H9 (cell line): ENCODE measurements around the gene AIG1. TPM values are rescaled to one million over a fixed set of nuclear protein-coding genes. Genes with fewer than 3 reads are reported as not detected.

Experiments
- DNase-seq: peaks from one replicate; pipeline ENCODE4 v3.0.0-alpha.2; 2017
- H2AFZ ChIP-seq: one replicate; pipeline ENCODE4 v1.6.1; 2013; ENCODE audit warnings: mild to moderate bottlenecking, low read length, control low read depth, moderate library complexity
- H2AK5ac ChIP-seq: 2 replicates; pipeline ENCODE4 v1.6.1; 2013; ENCODE audit warnings: low read length, control low read depth, mixed read lengths; ENCODE audit not compliant: insufficient read length
- H2BK120ac ChIP-seq: one replicate; pipeline ENCODE4 v1.6.1; 2013; ENCODE audit warnings: low read depth, mild to moderate bottlenecking, low read length, control low read depth, inconsistent platforms; ENCODE audit not compliant: poor library complexity, severe bottlenecking
- H2BK12ac ChIP-seq: 2 replicates; pipeline ENCODE4 v1.6.1; 2013; ENCODE audit warnings: low read length, control low read depth, mixed read lengths, low read depth; ENCODE audit not compliant: insufficient read length
- H2BK15ac ChIP-seq: 2 replicates; pipeline ENCODE4 v1.6.1; 2013; ENCODE audit warnings: low read depth, low read length, control low read depth
- H2BK20ac ChIP-seq: one replicate; pipeline ENCODE4 v1.6.1; 2013; ENCODE audit warnings: low read depth, mild to moderate bottlenecking, low read length, control low read depth, inconsistent platforms; ENCODE audit not compliant: poor library complexity, severe bottlenecking
- H2BK5ac ChIP-seq: 2 replicates; pipeline ENCODE4 v1.6.1; 2013; ENCODE audit warnings: low read length, control low read depth, mixed read lengths; ENCODE audit not compliant: insufficient read length
- H3K14ac ChIP-seq: 2 replicates; pipeline ENCODE4 v1.6.1; 2013; ENCODE audit warnings: low read length, control low read depth; ENCODE audit not compliant: insufficient read depth
- H3K18ac ChIP-seq: 2 replicates; pipeline ENCODE4 v1.6.1; 2013; ENCODE audit warnings: low read depth, mild to moderate bottlenecking, mixed read lengths, low read length, control low read depth; ENCODE audit not compliant: insufficient read length
- H3K23ac ChIP-seq: 2 replicates; pipeline ENCODE4 v1.6.1; 2013; ENCODE audit warnings: low read length, control low read depth, mixed read lengths, low read depth; ENCODE audit not compliant: insufficient read length
- H3K23me2 ChIP-seq: 2 replicates; pipeline ENCODE4 v1.6.1; 2013; ENCODE audit warnings: low read depth, mild to moderate bottlenecking, mixed read lengths, low read length, control low read depth; ENCODE audit not compliant: insufficient read length, poor library complexity, severe bottlenecking
- H3K27ac ChIP-seq: 2 replicates; pipeline ENCODE4 v1.5.1; 2013; ENCODE audit warnings: low read length, control low read depth, mixed read lengths, low read depth; ENCODE audit not compliant: insufficient read length
- H3K27me3 ChIP-seq: 2 replicates; pipeline ENCODE4 v1.6.1; 2013; ENCODE audit warnings: low read length, control low read depth, inconsistent platforms; ENCODE audit not compliant: insufficient read depth
- H3K4ac ChIP-seq: 2 replicates; pipeline ENCODE4 v1.6.1; 2013; ENCODE audit warnings: low read depth, mild to moderate bottlenecking, control low read depth, inconsistent platforms, low read length, moderate library complexity
- H3K4me1 ChIP-seq: 2 replicates; pipeline ENCODE4 v1.6.1; 2013; ENCODE audit warnings: low read length, control low read depth, inconsistent platforms; ENCODE audit not compliant: insufficient read depth
- H3K4me2 ChIP-seq: 2 replicates; pipeline ENCODE4 v1.6.1; 2013; ENCODE audit warnings: low read length, control low read depth, mixed read lengths; ENCODE audit not compliant: insufficient read length, insufficient read depth
- H3K56ac ChIP-seq: 2 replicates; pipeline ENCODE4 v1.6.1; 2013; ENCODE audit warnings: low read depth, mild to moderate bottlenecking, mixed read lengths, low read length, control low read depth; ENCODE audit not compliant: insufficient read length
- H3K79me1 ChIP-seq: 2 replicates; pipeline ENCODE4 v1.6.1; 2013; ENCODE audit warnings: low read depth, mild to moderate bottlenecking, moderate library complexity, low read length, control low read depth, inconsistent platforms; ENCODE audit not compliant: insufficient read depth, poor library complexity, severe bottlenecking
- H3K79me2 ChIP-seq: 2 replicates; pipeline ENCODE4 v1.6.1; 2013; ENCODE audit warnings: low read length, control low read depth, inconsistent platforms; ENCODE audit not compliant: insufficient read depth
- H3K9ac ChIP-seq: 2 replicates; pipeline ENCODE4 v1.6.1; 2013; ENCODE audit warnings: low read length, control low read depth, mixed read lengths; ENCODE audit not compliant: insufficient read length; ENCODE audit errors: extremely low read depth
- H3K9me3 ChIP-seq: one replicate; pipeline ENCODE4 v1.6.1; 2013; ENCODE audit warnings: low read depth, low read length, inconsistent platforms; ENCODE audit not compliant: control insufficient read depth
- H3T11ph ChIP-seq: one replicate; pipeline ENCODE4 v1.6.1; 2013; ENCODE audit warnings: mild to moderate bottlenecking, low read length, control low read depth, inconsistent platforms
- H4K20me1 ChIP-seq: one replicate; pipeline ENCODE4 v1.6.1; 2013; ENCODE audit not compliant: control insufficient read depth, insufficient read length, insufficient read depth
- H4K5ac ChIP-seq: 2 replicates; pipeline ENCODE4 v1.6.1; 2013; ENCODE audit warnings: low read depth, mild to moderate bottlenecking, mixed read lengths, low read length, control low read depth; ENCODE audit not compliant: insufficient read length
- H4K8ac ChIP-seq: replicated peaks from 2 replicates; pipeline ENCODE4 v1.6.1; 2013; ENCODE audit warnings: low read length, control low read depth, mixed read lengths, low read depth; ENCODE audit not compliant: insufficient read length
- H4K91ac ChIP-seq: 2 replicates; pipeline ENCODE4 v1.6.1; 2013; ENCODE audit warnings: low read depth, mild to moderate bottlenecking, moderate library complexity, mixed read lengths, low read length, control low read depth; ENCODE audit not compliant: insufficient read length
- H3K27ac Mint-ChIP-seq, 3 experiments: 2 replicates in 2 of 3; 3 replicates in 1 of 3; pipeline ENCODE4 v1.8.0; 2020 to 2021; ENCODE audit warnings: mixed read lengths in 3 of 3, mild to moderate bottlenecking in 1 of 3, moderate library complexity in 1 of 3
- H3K27me3 Mint-ChIP-seq: 2 replicates; pipeline ENCODE4 v1.8.0; 2021; ENCODE audit warnings: low read depth, mild to moderate bottlenecking, moderate library complexity, mixed read lengths
- H3K36me3 Mint-ChIP-seq, 3 experiments: 2 replicates in 2 of 3; 3 replicates in 1 of 3; pipeline ENCODE4 v1.8.0; 2020 to 2021; ENCODE audit warnings: low read depth in 3 of 3, mixed read lengths in 3 of 3; ENCODE audit not compliant: insufficient read depth in 1 of 3
- H3K4me1 Mint-ChIP-seq, 2 experiments: 2 replicates each; pipeline ENCODE4 v1.8.0; 2020; ENCODE audit warnings: mixed read lengths in 2 of 2
- H3K4me3 Mint-ChIP-seq, 2 experiments: 2 replicates in 1 of 2; 3 replicates in 1 of 2; pipeline ENCODE4 v1.8.0; 2020 to 2021; ENCODE audit warnings: mild to moderate bottlenecking in 2 of 2, mixed read lengths in 2 of 2, moderate library complexity in 1 of 2
- H3K9me3 Mint-ChIP-seq, 2 experiments: 2 replicates in 1 of 2; 3 replicates in 1 of 2; pipeline ENCODE4 v1.8.0; 2020; ENCODE audit warnings: mild to moderate bottlenecking in 2 of 2, mixed read lengths in 2 of 2, moderate library complexity in 1 of 2
- CTCF ChIP-seq: fragments of 200-600 bp; sonication (generic); conservative IDR thresholded peaks from 3 replicates; pipeline ENCODE4 v1.8.0; 2021; ENCODE audit warnings: antibody characterized with exemption, mild to moderate bottlenecking
- WGBS: extraction: QIAGEN DNeasy Blood & Tissue Kit; methylation state at CpG from one replicate; pipeline ENCODE4 v1.1.7; 2013; ENCODE audit warnings: missing lambda C conversion rate, low lambda C conversion rate, mixed read lengths; ENCODE audit not compliant: insufficient read length; ENCODE audit errors: extremely low coverage; 5-methylcytosine and 5-hydroxymethylcytosine counted together
- total RNA-seq: library from RNA; stranded (reverse); gene quantifications from 2 replicates; pipeline ENCODE4 v1.2.1, GENCODE V29; 2021

The AIG1 gene
- total RNA-seq, 1 experiment from 2014 or later: 44.6 TPM

DNA sequence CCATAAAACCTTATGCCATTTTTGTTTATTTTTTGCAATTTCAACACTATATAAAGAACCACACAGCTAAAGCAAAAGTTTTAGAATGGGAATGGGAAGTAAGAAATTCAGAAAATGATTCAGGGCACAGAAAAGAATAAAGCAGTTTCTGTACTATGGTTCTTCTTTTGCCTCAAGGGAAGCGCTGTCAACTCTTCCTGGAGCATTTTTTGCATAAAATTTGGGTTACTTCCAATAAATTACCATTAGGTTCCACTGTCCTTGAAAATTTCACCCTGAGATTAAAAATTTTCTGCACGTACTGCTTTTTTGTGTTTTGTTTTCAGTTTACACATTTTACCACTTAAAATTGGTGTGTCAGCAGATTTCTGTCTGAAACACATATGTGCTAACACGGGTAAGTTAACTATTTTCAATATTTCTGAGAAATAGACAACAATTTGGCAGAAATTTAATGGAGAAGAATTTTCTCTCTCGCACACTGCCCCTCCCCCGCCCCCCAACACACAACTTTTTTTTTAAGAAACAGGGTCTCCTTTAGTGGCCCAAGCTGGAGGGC lies 310.2 kb downstream of the AIG1 start:
- Histone ChIP-seq H3K27ac (no peak overlapping the region), H3K9ac (no peak overlapping the region), H3K14ac (no peak overlapping the region), H3K79me1 (no peaks in the 10 kb centered on the region), H4K8ac (no peak overlapping the region), H4K5ac (no peak overlapping the region), H2AFZ (no peak overlapping the region), H3K27me3 (no peaks in the 10 kb centered on the region), H2BK12ac (no peak overlapping the region), H3K79me2 (no peaks in the 10 kb centered on the region), H2BK120ac (no peak overlapping the region), H2AK5ac (no peak overlapping the region), H2BK15ac (no peak overlapping the region), H3K18ac (no peak overlapping the region), H3K23me2 (no peaks in the 10 kb centered on the region), H3K4me2 (no peak overlapping the region), H2BK5ac (no peak overlapping the region), H3K9me3 (no peaks in the 10 kb centered on the region), H4K20me1 (no peaks in the 10 kb centered on the region), H3K56ac (no peak overlapping the region), H4K91ac (no peak overlapping the region), H3T11ph (no peak overlapping the region), H2BK20ac (no peak overlapping the region), H3K4ac (no peak overlapping the region), H3K23ac (no peak overlapping the region), H3K4me1 (no peaks in the 10 kb centered on the region)
- H3K4me3 Mint-ChIP-seq: no peak overlapping the region
- WGBS: no CpG with 5 or more reads among the region's 5 CpGs
- H3K9me3 Mint-ChIP-seq: peaks cover 0 to 2% of the 10 kb centered on the region in 2 experiments; a peak in 2 of 5 replicates
- H3K27ac Mint-ChIP-seq: no peak overlapping the region; a peak in 1 of 7 replicates
- no peak for DNase-seq
- peaks cover 0 to 3% of the 10 kb centered on the region in 2 experiments; a peak in 1 of 4 replicates for H3K4me1 Mint-ChIP-seq
- no peaks in the 10 kb centered on the region for H3K27me3 Mint-ChIP-seq
- 0 out of 7 replicates have a peak, but pooled peaks cover 0 to 1% (median 0%) of the 10 kb centered on the region in 3 experiments for H3K36me3 Mint-ChIP-seq
- TF ChIP-seq CTCF: no peak
